NCI-H460 (cell line): ENCODE measurements around the gene FOXL2. TPM values are rescaled to one million over a fixed set of nuclear protein-coding genes. Genes with fewer than 3 reads are reported as not detected.

ENCODE experiments used
- DNase-seq: peaks from one replicate; pipeline ENCODE4 v3.0.0-alpha.2; 2016; ENCODE audit warnings: low read depth; ENCODE audit errors: extremely low read depth
- total RNA-seq: library from RNA; depleted of rRNA; stranded (reverse); fragments of >200 nt; shearing (Covaris generic); gene quantifications from 2 replicates; pipeline ENCODE4 v1.2.3, GENCODE V29; 2014

FOXL2 gene
- total RNA-seq, 1 experiment from 2014 or later, result 2.7 TPM

- DNase-seq, result no peak
Observed at GRCh38 chr3:138945709-138946662, 951 bp downstream of the FOXL2 start.

- DNase-seq, result no peak
Observed at GRCh38 chr3:138944929-138945708, 1.8 kb downstream of the FOXL2 start.

GRCh38 chr3:138944654-138944928, 2.3 kb downstream of the FOXL2 start:
- DNase-seq, result no peak

GRCh38 chr3:138943724-138944653, 2.9 kb downstream of the FOXL2 start:
- DNase-seq, result no peak

- no peak for DNase-seq
Observed at GRCh38 chr3:138942861-138943623, 3.9 kb downstream of the FOXL2 start.

- no peak for DNase-seq
Observed at GRCh38 chr3:138942271-138942670, 4.7 kb downstream of the FOXL2 start.

GRCh38 chr3:138941259-138941885, 5.6 kb downstream of the FOXL2 start:
- DNase-seq, result no peak

GRCh38 chr3:138940446-138940845, 6.5 kb downstream of the FOXL2 start:
- DNase-seq, result no peak

GRCh38 chr3:138939561-138940241, 7.2 kb downstream of the FOXL2 start:
- no peak for DNase-seq

- no peak for DNase-seq
Observed at GRCh38 chr3:138938877-138939560, 7.9 kb downstream of the FOXL2 start.

- DNase-seq, result no peak
Observed at GRCh38 chr3:138938056-138938876, 8.7 kb downstream of the FOXL2 start.

- no peak for DNase-seq
Observed at GRCh38 chr3:138937690-138938055, 9.3 kb downstream of the FOXL2 start.

- no peak for DNase-seq
Observed at GRCh38 chr3:138936741-138937689, 9.9 kb downstream of the FOXL2 start.

GRCh38 chr3:138935863-138936740, 10.8 kb downstream of the FOXL2 start:
- no peak for DNase-seq

- DNase-seq, result no peak
Observed at GRCh38 chr3:138935505-138935862, 11.5 kb downstream of the FOXL2 start.
